ENCODE data around the gene DCAF6. TPM values are rescaled to one million over a fixed set of nuclear protein-coding genes. Genes with fewer than 3 reads are reported as not detected.

Gene DCAF6
- total RNA-seq, 3 donors from 2014 or later, result 76.7 to 95.7 (median 84.7) TPM

GRCh38 chr1:168000656-168001055 is 64.2 kb downstream of the DCAF6 start:
- Histone ChIP-seq H3K4me1 (no peaks in the 10 kb centered on the region), H3K9me3 (no peaks in the 10 kb centered on the region), H3K4me3 (no peak overlapping the region), H3K27ac (no peak overlapping the region), H3K27me3 (no peaks in the 10 kb centered on the region), H3K36me3 (no peaks in the 10 kb centered on the region)
- intact Hi-C loops (cut with DNase I; ENCODE audit: low total_unique reads), result loop anchor here (2.0 kb wide), 1 partner anchor 24 kb away; no protein-coding TSS in a partner anchor
- no peak for DNase-seq (ENCODE audit: low spot score in 2 of 2)
- TF ChIP-seq POLR2A (IDR thresholded peaks at IDR 0.05), result no peak
- TF ChIP-seq POLR2AphosphoS5 (IDR thresholded peaks at IDR 0.05), result no peak
- no peak for TF ChIP-seq CTCF (IDR thresholded peaks at IDR 0.05)

- Histone ChIP-seq H3K27me3 (no peaks in the 10 kb centered on the region), H3K9me3 (no peaks in the 10 kb centered on the region), H3K4me1 (no peaks in the 10 kb centered on the region), H3K4me3 (no peak overlapping the region), H3K27ac (no peak overlapping the region), H3K36me3 (no peaks in the 10 kb centered on the region)
- no peak for DNase-seq (ENCODE audit: low spot score in 2 of 2)
- no peak for TF ChIP-seq POLR2A (IDR thresholded peaks at IDR 0.05)
- intact Hi-C loops (cut with DNase I; ENCODE audit: low total_unique reads), result loop anchor here (2.0 kb wide), 1 partner anchor 24 kb away; no protein-coding TSS in a partner anchor
Observed at GRCh38 chr1:168001213-168001612, 64.7 kb downstream of the DCAF6 start.

GRCh38 chr1:168004531-168004930 is 68.0 kb downstream of the DCAF6 start:
- H3K27me3 ChIP-seq, result no peaks in the 10 kb centered on the region
- TF ChIP-seq POLR2AphosphoS5 (IDR thresholded peaks at IDR 0.05) (no peak), POLR2A (IDR thresholded peaks at IDR 0.05) (no peak), CTCF (IDR thresholded peaks at IDR 0.05) (no peak)
- no peaks in the 10 kb centered on the region for H3K36me3 ChIP-seq
- H3K9me3 ChIP-seq, result no peaks in the 10 kb centered on the region
- no peak for DNase-seq (ENCODE audit: low spot score in 2 of 2)
- H3K4me3 ChIP-seq, result no peak overlapping the region
- no peaks in the 10 kb centered on the region for H3K4me1 ChIP-seq
- intact Hi-C loops (cut with DNase I; ENCODE audit: low total_unique reads), result no loop called here
- no peak overlapping the region for H3K27ac ChIP-seq

GRCh38 chr1:168005529-168005928 is 69.0 kb downstream of the DCAF6 start:
- Histone ChIP-seq H3K27me3 (no peaks in the 10 kb centered on the region), H3K9me3 (no peaks in the 10 kb centered on the region), H3K36me3 (no peaks in the 10 kb centered on the region), H3K4me3 (no peak overlapping the region), H3K27ac (no peak overlapping the region), H3K4me1 (no peaks in the 10 kb centered on the region)
- DNase-seq (ENCODE audit: low spot score in 2 of 2), result no peak
- intact Hi-C loops (cut with DNase I; ENCODE audit: low total_unique reads), result no loop called here
- TF ChIP-seq CTCF (IDR thresholded peaks at IDR 0.05) (no peak), POLR2AphosphoS5 (IDR thresholded peaks at IDR 0.05) (no peak), POLR2A (IDR thresholded peaks at IDR 0.05) (no peak)

GRCh38 chr1:168007691-168008090 is 71.2 kb downstream of the DCAF6 start:
- DNase-seq (ENCODE audit: low spot score in 2 of 2), result no peak
- H3K4me3 ChIP-seq, result no peak overlapping the region
- no peaks in the 10 kb centered on the region for H3K9me3 ChIP-seq
- H3K36me3 ChIP-seq, result no peaks in the 10 kb centered on the region
- H3K27me3 ChIP-seq, result no peaks in the 10 kb centered on the region
- H3K27ac ChIP-seq, result no peak overlapping the region
- TF ChIP-seq POLR2A (IDR thresholded peaks at IDR 0.05), result no peak
- intact Hi-C loops (cut with DNase I; ENCODE audit: low total_unique reads), result no loop called here
- no peaks in the 10 kb centered on the region for H3K4me1 ChIP-seq

GRCh38 chr1:168008595-168008994 is 72.1 kb downstream of the DCAF6 start:
- H3K36me3 ChIP-seq, result no peaks in the 10 kb centered on the region
- H3K4me3 ChIP-seq, result no peak overlapping the region
- DNase-seq (ENCODE audit: low spot score in 2 of 2), result no peak
- H3K27me3 ChIP-seq, result no peaks in the 10 kb centered on the region
- H3K9me3 ChIP-seq, result no peaks in the 10 kb centered on the region
- no peak overlapping the region for H3K27ac ChIP-seq
- TF ChIP-seq POLR2AphosphoS5 (IDR thresholded peaks at IDR 0.05) (no peak), CTCF (IDR thresholded peaks at IDR 0.05) (no peak), POLR2A (IDR thresholded peaks at IDR 0.05) (no peak)
- intact Hi-C loops (cut with DNase I; ENCODE audit: low total_unique reads), result no loop called here
- no peaks in the 10 kb centered on the region for H3K4me1 ChIP-seq
